GM21526 (cell line): ENCODE measurements around the gene ITGAD.

Experiments used
- ATAC-seq: cut with Tn5 transposase; IDR thresholded peaks from one replicate; pipeline ENCODE4 v1.9.1; 2021; ENCODE audit warnings: moderate library complexity; ENCODE audit not compliant: unreplicated experiment, low FRiP score

The ITGAD gene

DNA sequence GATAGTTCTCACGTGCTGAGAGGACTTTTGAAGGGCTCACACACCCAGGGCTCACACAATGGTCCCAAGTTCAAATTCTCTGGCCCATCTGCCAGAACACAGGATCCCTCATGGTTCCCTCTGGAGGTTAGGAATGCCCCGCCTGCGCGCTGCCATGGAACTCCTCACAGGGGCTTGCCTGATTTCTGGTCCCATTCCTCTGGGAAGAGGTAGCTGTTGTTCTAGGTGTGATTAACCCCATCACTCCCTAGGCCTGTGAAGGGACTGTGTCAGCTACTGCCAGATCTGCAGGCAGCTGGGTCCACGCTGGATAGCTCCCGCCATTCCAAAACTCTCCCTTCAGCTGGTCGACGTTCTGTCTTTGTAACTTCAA, 63.8 kb downstream of the ITGAD start:
- no peak for ATAC-seq

DNA sequence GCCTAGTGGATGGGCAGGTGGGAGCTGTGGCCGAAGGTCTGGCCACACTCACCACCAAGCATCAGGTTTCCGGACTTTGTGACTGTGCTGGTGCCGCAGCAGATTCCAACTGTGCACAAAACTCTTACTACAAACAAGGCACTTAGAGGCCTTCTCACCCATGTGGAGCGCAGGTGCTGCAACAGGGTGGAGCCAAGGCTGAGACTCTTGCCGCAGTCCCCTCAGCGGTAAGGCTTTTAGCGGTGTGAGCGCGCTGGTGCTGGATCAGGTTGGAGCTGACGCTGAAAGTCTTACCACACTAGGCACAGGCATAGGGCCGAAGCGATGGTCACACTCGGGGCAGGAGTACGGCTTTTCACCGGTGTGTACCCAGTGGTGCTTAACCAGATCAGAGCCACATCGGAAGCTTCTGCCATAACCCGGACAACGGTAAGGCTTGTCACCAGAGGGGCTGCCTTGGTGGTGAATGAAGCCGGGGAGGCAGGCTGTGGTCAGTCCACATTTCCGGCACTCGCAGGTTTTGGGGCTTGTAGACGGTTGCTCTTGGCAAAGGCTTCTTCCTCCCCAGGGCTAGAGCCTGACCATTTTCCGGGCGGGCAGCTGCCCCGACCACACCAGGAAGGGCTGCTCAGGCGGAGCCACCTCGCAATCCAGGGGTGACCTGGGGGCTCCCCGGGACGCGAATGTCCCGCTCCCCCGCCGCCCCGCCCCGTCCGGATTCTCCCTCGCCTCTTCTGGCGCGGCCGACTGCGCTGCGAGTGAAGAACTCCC, 65.1 kb downstream of the ITGAD start:
- peak; percentile 1 for ATAC-seq

DNA sequence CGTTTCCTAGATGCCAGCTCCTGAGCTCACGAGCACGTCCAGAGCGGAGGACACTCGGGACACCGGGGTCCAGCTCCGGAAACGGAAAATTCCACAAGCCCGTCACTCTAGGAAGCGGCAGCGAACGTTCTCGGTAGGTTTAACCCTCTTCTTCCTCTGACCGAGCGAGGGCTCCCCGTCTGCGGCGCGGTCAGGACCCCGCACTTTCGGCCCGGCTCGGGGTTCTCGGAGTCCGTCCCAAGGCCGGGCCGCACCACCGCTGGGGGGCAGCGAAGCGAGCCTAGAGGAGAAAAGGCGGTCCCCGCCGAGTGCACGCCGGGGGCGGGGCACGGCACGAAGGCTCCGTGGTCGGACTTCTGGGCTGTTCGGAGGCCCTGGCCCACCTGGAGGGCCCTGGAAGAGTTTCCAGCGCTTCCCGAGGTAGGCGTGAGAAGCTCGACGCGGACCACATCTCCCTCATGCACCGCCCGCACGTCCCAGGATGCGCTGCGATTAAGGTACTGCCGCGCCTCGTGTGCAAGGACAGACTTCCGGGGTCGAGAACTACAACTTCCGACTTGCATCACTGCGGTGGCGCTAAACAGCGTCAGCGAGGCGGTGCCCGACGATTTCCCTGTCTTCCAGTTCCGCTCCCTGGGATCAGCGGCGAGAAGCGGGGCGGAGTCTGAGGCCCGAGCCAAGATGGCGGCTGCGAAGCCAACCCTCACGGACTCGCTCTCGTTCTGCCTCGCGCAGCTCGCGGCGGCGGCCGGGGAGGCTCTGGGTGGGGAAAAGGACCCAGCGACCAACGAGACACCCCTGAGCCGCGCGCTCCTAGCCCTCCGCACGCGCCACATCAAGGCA, 65.9 kb downstream of the ITGAD start, which contains the start of gene ARMC5:
TSS of gene ARMC5 (plus strand) at position 658 of the 843 bp plus-strand sequence. CDS start at position 682, 24 bp downstream.
- peak; percentile 73 for ATAC-seq

DNA sequence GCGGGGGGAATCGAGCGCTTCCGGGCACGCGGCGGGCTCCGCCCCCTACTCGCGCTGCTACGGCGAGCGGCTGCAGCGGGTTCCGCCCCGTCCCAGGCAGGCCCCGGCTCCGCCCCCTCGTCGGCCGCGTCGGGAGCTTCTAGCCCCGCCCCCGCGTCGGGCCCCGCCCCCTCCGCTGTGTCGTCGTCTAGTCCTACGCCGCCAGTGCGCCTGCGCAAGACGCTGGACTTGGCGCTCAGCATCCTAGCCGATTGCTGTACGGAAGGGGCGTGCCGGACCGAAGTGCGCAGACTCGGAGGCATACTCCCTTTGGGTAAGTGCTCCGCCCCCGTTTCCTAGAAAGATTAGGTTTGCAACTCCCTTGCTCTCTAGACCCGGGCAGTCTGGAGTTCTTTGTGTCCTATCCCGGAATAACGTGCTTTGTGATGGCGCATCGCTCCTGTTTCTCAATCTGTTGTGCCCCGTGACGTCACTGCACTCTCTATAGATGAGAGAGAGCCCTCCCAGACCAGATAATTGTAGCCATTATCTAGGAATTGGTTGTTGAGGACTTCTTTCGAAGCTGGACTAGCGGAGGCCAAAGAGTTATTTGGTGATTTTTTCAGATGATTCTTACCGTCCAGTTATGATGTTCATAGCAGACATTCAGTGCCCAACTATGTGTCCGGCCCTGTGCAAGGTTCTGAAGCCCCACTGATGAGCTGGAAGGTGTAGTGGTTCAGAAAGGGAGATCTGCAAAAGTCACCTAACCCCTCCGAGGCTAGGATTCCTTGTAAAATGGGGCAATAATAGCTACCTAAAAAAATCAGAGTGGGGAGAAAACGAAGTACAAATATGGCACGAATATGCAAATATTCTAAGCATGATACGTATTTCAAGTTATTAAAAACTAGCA, 66.8 kb downstream of the ITGAD start:
- peak; percentile 62 for ATAC-seq

DNA sequence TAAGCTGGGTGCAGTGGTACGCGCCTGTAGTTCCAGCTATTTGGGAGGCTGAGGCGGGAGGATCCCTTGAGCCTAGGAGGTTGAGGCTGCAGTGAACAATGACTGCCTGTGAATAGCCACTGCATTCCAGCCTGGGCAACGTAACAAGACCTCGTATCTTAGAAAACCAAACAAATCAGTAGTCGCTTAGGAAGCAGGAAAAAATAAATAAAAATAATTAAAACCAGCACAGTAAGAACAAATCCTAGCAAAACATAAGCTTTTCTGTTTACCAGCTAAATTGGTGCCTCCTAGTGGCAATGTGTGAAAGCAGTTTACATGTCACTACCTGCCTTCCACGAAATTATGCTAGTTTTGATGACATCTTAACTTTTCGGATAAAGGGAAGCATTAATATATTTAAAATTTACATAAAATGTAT, 67.5 kb downstream of the ITGAD start:
- no peak for ATAC-seq

DNA sequence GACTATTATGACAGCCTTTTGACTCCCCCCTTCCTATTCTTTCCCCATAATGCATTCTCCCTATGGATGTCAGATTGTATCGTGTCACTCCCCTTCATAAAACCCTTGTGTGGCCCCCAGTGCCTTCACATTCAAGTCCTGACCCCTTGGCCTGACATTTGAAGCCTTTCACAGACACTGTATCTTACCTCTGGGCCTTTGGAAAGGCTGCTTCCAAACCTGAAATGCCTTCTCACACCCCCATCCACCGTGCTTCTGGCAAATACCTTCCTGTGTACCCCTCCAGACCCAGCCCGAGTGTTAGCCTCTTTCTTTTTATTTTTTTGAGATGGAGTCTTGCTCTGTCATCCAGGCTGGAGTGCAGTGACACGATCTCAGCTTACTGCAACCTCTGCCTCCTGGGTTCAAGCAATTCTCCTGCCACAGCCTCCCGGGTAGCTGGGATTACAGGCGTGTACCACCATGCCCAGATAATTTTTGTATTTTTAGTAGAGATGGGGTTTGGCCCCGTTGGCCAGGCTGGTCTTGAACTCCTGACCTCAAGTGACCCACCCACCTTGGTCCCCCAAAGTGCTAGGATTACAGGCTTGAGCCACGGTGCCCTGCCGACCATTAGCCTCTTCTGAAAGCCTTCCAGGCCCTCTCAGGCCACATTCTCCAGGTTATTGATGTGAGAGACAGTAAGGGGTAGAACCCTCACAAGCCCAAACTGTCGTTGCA, 68.2 kb downstream of the ITGAD start:
- no peak for ATAC-seq

DNA sequence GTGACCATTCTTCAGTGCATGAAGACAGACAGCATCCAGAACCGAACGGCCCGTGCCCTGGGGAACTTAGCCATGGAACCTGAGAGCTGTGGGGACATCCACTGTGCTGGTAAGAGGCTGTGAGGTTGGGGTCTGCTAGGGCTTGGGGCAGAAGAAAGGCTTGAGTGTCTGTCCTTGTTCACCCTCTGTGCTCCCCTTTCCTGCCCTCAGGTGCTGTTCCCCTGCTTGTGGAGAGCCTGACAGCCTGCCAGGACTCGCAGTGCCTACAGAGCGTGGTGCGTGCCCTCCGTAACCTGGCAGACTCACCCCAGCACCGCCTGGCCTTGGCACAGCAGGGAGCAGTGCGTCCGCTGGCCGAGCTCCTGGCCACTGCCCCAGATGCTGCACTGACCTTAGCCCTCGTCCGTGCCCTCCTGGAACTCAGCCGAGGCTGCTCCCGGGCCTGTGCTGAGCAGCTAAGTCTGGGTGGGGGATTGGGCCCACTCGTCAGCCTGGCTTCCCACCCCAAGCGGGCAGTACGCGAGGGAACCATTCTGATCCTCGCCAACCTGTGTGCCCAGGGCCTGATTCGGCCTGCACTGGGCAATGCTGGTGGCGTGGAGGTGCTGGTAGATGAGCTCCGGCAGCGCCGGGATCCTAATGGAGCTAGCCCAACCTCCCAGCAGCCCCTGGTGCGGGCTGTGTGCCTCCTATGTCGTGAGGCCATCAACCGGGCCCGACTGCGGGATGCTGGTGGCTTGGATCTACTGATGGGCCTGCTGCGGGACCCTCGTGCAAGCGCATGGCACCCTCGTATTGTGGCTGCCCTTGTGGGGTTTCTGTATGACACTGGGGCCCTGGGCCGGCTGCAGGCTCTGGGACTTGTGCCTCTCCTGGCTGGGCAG, 69.0 kb downstream of the ITGAD start:
- ATAC-seq: no peak

DNA sequence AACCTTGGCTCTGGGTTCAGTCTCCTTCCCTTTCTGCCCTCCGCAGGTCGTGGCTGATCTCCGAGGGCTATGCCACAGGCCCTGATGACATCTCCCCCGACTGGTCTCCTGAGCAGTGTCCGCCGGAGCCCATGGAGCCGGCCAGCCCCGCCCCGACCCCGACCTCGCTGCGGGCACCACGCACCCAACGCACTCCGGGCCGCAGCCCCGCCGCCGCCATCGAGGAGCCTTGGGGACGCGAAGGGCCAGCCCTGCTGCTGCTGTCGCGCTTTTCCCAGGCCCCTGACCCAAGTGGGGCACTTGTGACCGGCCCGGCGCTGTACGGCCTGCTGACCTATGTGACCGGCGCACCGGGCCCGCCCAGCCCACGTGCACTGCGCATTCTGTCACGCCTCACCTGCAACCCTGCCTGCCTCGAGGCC, 71.2 kb downstream of the ITGAD start:
- no peak for ATAC-seq

DNA sequence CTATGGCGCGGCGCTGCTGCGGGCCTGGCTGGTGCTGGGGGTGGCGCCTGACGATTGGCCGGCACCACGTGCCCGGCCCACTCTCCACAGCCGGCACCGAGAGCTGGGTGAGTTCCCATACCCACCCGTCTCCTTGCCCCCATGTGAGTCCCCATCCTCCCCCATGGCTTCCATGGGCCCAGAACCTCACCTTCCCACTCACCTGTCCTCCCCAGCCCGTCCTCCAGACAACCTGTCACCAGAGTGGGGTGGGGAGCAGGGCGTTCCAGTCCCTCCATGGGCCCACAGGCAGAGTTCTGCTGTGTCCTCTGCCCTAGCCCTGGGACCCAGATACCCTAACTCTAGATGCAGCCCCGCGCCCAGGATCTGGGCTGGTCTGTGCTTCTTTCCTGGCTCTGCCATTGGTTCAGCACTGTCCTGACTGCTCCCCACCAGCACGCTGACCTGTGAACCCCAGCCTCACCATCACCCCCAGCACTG, 71.7 kb downstream of the ITGAD start:
- no peak for ATAC-seq

DNA sequence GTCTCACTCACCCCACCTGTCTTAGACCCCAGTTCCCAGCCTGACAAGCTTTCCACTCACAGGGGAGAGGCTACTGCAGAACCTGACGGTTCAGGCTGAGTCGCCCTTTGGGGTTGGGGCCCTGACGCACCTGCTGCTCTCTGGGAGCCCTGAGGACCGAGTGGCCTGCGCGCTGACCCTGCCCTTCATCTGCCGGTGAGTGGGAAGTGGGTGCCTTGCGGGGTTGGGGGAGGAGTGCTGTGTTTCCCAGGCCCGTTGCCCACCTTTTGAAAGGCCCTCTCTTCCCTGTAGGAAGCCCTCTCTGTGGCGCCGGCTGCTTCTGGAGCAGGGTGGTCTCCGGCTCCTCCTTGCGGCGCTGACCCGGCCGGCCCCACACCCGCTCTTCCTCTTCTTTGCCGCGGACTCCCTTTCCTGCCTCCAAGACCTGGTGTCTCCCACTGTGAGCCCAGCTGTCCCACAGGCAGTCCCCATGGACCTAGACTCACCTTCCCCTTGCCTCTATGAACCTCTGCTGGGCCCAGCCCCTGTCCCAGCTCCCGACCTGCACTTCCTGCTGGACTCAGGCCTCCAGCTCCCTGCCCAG, 72.7 kb downstream of the ITGAD start:
- ATAC-seq: no peak

DNA sequence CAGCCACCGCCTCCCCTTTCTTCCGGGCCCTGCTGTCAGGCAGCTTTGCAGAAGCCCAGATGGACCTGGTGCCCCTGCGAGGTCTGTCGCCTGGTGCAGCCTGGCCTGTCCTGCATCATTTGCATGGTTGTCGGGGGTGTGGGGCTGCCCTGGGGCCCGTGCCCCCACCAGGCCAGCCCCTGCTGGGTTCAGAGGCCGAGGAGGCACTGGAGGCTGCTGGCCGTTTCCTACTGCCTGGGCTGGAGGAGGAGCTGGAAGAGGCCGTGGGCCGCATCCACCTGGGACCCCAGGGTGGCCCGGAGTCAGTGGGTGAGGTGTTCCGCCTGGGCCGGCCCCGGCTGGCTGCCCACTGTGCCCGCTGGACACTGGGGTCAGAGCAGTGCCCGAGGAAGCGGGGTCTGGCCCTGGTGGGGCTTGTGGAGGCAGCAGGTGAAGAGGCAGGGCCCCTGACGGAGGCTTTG, 73.3 kb downstream of the ITGAD start:
- ATAC-seq: no peak

DNA sequence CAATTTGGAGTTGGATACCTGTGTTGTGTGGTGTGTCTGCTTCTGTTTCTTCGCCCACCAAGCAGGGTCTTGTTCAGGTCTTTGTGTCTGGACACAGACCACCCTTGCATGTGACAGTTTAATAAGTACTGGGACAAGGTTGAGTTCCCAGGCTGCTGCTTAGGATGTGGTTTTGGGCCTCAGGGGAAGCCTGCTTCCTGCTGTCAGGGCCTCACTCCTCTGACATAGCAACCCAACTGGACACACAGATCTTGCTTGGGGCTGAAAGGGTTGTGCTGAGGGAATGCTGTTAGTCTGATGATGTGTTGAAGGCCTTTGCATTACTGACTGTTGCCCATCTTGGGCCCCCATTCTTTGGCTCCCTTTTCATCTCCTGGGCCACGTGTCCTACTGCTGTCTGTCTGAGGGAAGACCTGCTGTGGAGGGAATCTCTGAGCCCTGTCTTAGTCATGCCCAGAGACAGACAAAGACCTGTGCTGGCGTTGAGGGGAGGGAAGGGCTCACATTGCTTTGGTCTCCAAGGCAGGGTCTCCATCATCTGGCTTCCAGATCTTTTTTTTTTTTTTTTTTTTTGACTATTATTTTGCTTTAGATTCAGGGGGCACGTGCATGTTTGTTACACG, 74.1 kb downstream of the ITGAD start:
- ATAC-seq: no peak

DNA sequence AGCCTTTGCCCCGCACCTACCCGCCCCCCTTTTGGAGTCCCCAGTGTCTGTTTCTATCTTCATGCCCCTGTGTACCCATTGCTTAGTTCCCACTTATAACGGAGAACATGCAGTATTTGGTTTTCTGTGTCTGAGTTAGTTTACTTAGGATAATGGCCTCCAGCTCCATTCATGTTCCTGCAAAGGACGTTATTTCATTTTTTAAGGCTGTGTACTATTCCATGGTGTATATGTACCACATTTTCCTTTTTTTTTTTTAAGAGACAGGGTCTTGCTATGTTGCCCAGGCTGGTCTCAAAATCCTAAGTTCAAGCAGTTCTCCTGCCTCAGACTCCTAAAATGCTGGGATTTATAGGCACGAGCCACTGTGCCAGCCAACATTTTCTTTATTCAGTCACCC, 74.7 kb downstream of the ITGAD start:
- ATAC-seq: no peak

DNA sequence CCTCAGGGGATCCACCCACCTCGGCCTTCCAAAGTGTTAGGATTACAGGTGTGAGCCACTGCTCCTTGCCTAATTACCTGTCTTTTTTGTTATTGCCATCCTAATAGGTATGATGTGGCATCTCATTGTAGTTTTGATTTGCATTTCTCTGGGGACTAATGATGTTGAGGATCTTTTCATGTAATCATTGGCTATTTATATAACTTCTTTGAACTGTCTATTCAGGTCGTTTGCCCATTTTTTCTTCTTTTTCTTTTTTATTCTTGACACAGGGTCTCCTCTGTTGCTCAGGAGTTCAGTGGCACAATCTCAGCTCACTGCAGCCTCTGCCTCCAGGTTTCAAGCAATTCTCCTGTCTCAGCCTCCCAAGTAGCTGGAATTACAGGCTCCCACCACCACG, 77.5 kb downstream of the ITGAD start:
- no peak for ATAC-seq

DNA sequence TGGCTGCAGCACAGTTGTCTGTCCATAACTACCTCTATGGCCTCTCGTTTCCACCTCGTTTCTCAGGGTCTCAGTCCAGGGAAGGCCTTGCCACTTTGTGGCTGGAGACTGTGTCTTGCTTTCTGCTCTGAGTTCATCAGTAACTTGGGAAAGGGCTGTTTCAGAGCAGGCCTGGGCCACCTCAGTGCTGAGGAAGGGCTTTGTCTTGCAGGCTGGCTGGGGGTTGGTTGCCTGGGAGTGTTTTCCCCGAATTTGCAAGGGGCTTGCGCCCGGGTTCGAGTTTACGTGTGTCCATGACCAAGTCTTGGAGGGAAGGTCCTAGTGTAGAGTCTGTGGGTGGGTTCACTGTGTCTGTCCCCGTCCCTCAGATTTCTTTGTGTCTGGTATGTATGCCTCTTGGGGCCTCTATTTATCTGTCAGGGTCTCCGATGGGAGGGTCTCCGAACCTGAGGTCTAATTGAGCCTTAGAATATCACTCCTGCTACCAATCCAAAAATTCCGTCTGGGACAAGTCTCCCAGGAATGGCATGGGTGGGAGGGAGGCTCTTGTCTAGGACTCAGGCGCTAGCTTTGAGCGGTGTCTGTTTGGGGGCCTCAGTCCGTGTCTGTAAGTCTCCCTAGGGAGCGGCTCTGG, 78.2 kb downstream of the ITGAD start:
- no peak for ATAC-seq

DNA sequence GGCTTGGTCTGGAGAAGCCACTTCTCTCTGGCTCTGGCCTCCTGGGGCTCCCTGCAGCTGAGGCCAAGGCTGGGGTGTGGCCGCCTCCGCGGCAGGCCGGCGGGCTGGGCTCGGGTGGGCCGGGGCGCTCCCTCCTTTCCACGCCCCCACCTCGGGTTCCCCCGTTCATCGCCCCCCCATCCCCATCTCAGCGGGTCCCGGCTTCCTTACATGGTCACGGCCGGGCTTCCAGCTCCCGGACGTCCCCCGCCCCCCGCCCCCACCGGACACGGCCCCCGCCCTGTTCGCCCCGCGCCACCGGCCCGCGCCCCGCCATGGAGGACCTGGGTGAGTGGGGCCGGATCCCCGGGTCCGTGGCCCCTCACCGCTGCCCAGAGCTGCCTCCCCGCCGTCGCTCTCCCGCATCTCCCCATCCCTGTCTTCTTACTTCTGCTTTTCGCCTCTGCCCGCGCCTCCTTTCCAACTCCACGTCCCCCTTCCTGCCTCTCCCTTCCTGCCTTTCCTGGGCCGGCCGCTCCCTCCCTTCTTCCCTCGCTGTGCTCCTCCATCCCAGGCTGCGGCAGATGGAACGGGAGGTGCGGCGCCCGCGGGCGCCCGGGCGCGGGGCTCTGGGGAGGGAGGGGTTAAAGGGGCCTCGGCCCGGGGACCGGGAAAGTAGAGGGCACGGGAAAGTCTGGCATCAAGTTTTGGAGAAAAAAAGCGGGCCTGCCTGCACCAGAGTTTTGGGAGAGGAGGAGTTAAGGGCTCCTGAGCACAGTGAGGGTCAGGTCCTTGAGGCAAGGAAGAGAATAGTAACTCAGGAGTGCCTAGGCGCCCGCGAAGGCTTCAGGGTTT, 79.0 kb downstream of the ITGAD start, which contains the start of gene TGFB1I1:
TSS of gene TGFB1I1 (plus strand) at position 278 of the 834 bp plus-strand sequence. CDS start at position 315, 37 bp downstream.
- no peak for ATAC-seq
